Stimulated activated CD4-positive, alpha-beta T cell treated with anti-CD3 and anti-CD28 coated beads, Interleukin-1b, Interleukin-23, amount 100 ng/mL, for 1 hour (primary cell): ENCODE measurements around the gene PKNOX2.

Source experiments
- DNase-seq, 2 donors: peaks; one replicate each; pipeline ENCODE4 v3.0.0-alpha.2; 2020; ENCODE audit warnings: low read depth in 2 of 2

The PKNOX2 gene

DNA sequence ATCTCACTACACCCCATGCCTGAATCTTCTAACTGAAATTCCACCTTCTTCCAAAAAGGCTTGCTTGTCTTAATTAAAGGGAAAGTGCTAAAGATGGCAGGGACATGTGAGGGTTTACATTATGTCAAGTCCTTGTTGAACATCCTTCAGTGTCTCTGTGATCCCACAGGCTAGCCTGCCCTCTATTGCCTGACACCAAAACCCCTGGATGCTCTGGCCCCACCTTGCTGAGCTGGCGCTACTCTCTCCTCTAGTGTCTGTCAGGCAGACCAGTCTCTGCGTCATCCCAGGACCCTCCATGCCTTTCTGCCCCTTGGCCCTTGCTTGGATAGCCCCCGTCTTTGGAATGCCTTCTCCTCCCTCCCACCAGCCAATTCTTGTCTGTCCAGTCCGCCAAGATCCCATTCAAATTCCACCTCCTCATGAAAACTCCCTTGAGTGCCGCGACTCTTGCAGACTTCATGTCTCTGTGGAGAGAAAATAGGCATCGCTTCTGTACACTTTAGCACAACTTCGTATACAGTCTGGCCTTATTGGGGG is 69.3 kb downstream of the PKNOX2 start:
- no peak for DNase-seq

GRCh38 chr11:125235071-125235471 is 70.5 kb downstream of the PKNOX2 start:
- DNase-seq = no peak

GRCh38 chr11:125236072-125236825 is 71.7 kb downstream of the PKNOX2 start:
- DNase-seq = no peak

- DNase-seq = no peak
These were observed 75.3 kb downstream of the PKNOX2 start for GRCh38 chr11:125239585-125240560.

DNA sequence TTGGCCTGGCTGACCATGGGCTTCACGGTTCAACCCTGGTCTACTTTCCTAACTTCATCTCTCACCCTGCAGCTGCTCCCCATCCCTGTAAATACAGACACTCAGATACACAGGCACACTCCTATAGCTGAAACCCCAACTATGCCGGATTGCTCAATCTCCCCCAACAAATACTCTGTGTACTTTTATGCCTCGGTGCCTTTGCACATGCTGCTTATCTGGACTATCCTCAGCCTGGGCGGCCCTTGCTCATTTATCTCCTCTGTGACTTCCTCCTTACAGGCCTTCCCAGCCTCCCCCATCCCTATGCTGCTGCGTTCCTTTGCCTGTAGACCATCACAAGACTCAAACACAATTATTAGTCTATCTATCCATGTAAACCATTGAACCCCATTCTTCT is 76.6 kb downstream of the PKNOX2 start:
- DNase-seq = no peak

- no peak for DNase-seq
These were observed 77.7 kb downstream of the PKNOX2 start for GRCh38 chr11:125242141-125242775.

DNA sequence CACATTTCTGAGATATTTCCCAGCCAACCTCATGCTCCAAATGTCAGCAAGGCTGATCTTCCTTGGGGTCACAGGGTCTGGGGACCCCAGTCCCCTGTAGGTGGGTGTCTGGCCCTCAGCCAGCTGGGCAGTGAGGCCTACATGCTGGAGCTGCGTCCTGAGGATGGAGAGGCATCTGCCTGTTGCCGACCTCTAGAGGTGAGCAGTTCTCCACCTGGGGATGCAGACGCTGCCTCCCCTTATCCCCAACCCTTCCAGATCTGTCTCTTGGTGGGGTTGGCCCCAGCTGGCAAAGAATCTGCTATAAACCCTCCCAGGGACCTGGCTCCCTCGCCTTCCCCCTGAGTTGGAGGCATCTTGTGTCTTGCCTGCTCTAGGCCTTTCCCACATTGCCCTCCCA is 79.6 kb downstream of the PKNOX2 start:
- no peak for DNase-seq

DNA sequence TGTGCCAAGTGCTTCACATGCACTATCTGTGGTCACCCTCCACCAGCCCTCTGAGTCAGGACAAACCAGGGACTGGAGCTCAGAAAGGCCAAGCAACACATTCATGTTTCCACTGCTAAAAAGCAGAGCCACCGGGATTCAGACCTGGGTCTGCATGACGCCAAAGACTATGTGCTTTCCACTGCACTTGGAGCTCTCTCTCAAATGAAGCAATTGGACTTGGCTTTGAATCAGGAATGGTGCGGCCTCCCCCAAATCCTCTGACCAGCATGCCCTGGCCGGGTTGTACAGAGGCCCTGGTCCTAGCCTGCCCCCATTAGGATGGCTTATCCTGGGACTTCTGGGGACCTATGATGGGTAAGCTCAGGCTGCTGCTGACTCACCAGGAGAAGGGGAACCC is 80.7 kb downstream of the PKNOX2 start:
- no peak for DNase-seq

DNA sequence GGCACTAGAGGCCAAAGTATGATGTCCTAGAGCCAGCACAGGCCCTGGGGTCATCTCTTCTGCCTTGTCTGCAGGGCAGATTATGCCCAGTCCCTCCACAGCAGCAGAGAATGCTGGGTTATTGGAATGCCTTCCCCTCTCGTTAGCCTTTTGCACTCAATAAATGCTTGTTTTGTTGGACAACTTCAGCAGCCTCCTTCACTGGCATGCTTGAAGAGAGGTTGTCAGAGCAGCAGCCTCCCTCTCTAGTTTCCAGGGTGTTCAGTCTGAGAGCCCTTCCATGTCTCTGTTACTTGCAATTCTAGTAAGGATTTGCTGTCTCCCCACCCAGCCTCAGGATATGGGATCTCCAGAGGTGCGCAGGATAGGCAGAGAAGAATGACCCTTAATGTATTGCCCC is 82.9 kb downstream of the PKNOX2 start:
- no peak for DNase-seq

DNA sequence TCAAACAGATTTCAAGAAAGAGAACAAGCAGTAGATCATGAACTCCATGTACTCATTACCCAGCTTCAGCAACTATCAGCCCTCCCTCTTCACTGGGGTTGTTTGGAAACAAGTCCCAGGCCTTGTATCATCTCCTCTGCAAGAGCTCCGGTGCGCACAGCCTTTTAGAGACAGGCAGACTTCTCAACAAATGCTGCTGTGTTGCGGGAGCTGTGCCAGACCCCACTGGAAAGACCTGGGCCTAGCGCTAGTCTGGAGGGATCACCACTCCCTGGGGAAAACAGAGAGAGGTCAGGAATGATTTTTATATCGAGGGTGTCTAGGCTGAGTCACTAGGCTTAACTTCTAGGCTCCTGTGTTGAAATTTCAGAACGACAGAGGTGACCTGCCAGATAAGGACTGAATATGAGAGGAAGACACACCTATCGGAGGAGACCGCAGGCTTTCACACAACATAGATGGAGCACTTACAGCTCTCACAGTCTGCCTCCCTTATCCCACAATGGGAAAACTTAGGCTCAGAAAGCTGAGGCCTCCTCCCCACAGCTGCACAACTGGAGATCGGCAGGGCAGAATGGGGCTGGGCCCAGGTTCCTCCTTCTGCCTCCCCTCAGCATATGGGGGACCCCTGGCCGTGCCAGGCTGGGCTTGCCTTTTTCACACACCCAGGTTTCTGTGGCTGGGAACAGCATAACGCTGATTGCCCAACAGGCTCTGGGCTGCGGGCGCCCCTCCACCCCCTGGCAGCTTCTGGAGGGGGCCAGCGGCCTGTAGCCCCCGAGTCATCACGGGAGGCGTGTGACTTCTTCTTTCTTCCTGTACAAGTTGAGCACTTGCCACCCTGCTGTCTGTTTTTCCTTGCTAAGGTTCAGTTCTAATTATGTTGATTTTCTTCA is 86.0 kb downstream of the PKNOX2 start:
- no peak for DNase-seq

- DNase-seq = no peak
These were observed 86.6 kb downstream of the PKNOX2 start for GRCh38 chr11:125251214-125251545.

- DNase-seq = no peak
These were observed 87.4 kb downstream of the PKNOX2 start for GRCh38 chr11:125251956-125252355.

DNA sequence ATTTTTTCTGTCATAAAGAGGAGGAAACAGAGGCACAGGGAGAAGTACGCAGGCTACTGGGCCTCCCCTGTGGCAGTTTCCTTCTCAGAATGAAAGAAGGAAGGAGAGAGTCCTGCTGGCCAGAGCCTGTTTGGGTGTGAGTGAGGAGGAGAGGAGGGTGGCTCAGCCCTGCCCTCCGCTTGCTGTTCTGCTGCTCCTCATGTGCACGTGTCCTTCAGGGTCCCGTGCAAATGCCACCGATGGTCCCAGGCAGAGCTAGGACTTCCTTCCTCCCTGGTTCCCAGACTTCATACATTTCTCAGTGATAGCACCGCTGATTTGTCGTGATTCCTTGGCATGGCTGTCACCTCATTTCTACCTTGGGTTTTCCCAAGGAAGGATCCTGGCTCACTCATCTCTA is 88.7 kb downstream of the PKNOX2 start:
- no peak for DNase-seq

- DNase-seq = no peak
These were observed 89.4 kb downstream of the PKNOX2 start for GRCh38 chr11:125253795-125254525.

GRCh38 chr11:125256541-125257189 is 92.1 kb downstream of the PKNOX2 start:
- DNase-seq = no peak

GRCh38 chr11:125257190-125257579 is 92.6 kb downstream of the PKNOX2 start:
- no peak for DNase-seq

DNA sequence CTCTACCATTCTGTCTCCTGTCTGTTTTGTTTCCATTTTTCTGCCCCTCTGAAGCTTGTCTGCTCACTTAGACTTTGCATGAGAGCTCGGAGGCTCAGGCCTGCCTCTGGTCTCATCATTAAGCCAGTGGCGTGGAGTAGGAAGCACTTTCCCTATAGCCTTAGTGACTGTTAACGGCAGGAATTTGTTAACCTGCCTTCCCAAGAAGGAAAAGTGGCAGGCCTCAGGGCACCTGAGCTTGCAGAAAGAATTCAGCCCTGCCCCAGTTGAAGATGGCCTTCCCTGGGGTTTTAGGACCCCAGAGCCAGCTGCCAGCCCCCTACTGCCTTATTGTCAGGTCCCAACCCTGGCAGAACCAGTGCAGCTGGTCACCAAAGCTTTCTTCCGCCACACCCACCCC is 93.2 kb downstream of the PKNOX2 start:
- DNase-seq = no peak

DNA sequence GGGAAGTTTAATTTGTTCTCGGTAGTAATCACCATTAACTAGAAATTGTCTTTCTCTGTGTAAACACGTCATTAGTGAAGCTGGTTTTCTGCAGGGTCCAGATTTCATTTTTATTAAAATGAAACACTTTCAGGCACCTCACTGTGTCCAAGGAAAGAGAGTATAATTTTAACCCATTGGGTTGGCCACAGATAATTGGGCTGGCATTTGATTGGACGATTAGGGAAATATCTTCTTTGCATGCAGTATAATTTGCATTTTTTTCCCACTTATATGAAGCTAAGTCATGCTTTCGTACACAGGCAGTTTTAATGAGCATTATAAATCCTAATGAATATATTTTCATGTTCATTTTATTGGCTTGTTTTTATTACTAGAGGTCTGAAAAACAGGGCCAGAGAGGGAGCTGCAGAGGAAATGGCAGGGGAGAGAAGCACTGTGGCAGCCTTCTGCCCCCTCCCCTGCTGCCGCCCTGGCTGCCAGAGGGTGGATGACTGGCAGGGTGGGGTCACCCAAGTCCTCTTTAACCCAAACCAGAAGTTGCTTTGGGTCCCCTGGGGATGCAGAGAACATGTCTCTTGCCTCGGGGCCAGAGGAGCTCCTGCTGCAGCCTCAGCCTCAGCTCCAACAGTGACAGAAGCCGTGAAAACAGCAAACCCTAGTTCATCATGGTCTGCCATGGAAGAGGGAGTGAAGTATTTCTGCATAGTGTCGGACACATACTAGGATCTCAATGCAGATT is 93.9 kb downstream of the PKNOX2 start:
- DNase-seq = no peak

- no peak for DNase-seq
These were observed 97.0 kb downstream of the PKNOX2 start for GRCh38 chr11:125261588-125261987.
